K562 (cell line): ENCODE measurements around the gene GPC2. TPM values are rescaled to one million over a fixed set of nuclear protein-coding genes. Genes with fewer than 3 reads are reported as not detected.

Source experiments
- DEAF1 ChIP-seq: fragments of 450-650 bp; formaldehyde crosslinking; IDR thresholded peaks from 2 replicates; pipeline ENCODE4 v1.4.0; 2020; ENCODE audit warnings: mild to moderate bottlenecking, moderate library complexity
- E2F1 ChIP-seq: sonication (generic); formaldehyde crosslinking; IDR thresholded peaks from 2 replicates; pipeline ENCODE4 v1.8.1; 2023; ENCODE audit warnings: mild to moderate bottlenecking, missing genetic modification reagents, moderate library complexity
- ESRRA ChIP-seq: fragments of 450-650 bp; IDR thresholded peaks from 2 replicates; pipeline ENCODE4 v1.6.1; 2014; ENCODE audit warnings: low read depth, mild to moderate bottlenecking, moderate library complexity, borderline replicate concordance
- FOXJ3 ChIP-seq: sonication (generic); formaldehyde crosslinking; IDR thresholded peaks from 2 replicates; pipeline ENCODE4 v1.4.0; 2020; ENCODE audit warnings: mild to moderate bottlenecking, missing genetic modification reagents
- JUN ChIP-seq, 2 experiments: sonication (generic) in 1 of 2; formaldehyde crosslinking in 1 of 2; IDR thresholded peaks; 2 replicates each; pipeline versions ENCODE4 v1.6.1 to v1.8.0; 2012 to 2022; ENCODE audit warnings: borderline replicate concordance in 2 of 2, mild to moderate bottlenecking in 2 of 2, improper control_type of control experiment in 1 of 2, low read depth in 1 of 2, low read length in 1 of 2, missing genetic modification reagents in 1 of 2
- MTA1 ChIP-seq: fragments of 450-650 bp; IDR thresholded peaks from 2 replicates; pipeline ENCODE4 v1.6.1; 2017; ENCODE audit warnings: borderline replicate concordance
- RCOR1 ChIP-seq, 2 experiments: IDR thresholded peaks; 2 replicates each; pipeline ENCODE4 v1.6.1; 2012; ENCODE audit warnings: low read depth in 2 of 2, low read length in 2 of 2, borderline replicate concordance in 1 of 2, improper control_type of control experiment in 1 of 2
- TCF3 ChIP-seq: sonication (generic); formaldehyde crosslinking; IDR thresholded peaks from 2 replicates; pipeline ENCODE4 v1.4.0; 2020; ENCODE audit warnings: mild to moderate bottlenecking, missing genetic modification reagents
- ZNF384 ChIP-seq: IDR thresholded peaks from 2 replicates; pipeline ENCODE4 v1.6.1; 2012; ENCODE audit warnings: low read depth, low read length, improper control_type of control experiment
- ZNF696 ChIP-seq: fragments of 250-450 bp; sonication (Bioruptor Pico); conservative IDR thresholded peaks from 2 replicates; pipeline ENCODE4 v1.4.0; 2020; ENCODE audit warnings: mild to moderate bottlenecking, moderate library complexity
- polyA plus RNA-seq, 8 experiments: library from polyadenylated mRNA; depleted of rRNA in 4 of 8; stranded (reverse) in 5 of 8; unstranded in 3 of 8; fragments of >200 nt; fragmentation: Nextera tagmentation in 2 of 8; fragmentation: Illumina TruSeq in 1 of 8; extraction: Ambion mirVana in 2 of 8; extraction: Trizol in 1 of 8; gene quantifications; 2 replicates each; pipeline versions ENCODE4 v1.2.1 to v1.2.3, GENCODE V29; 2011 to 2014; ENCODE audit warnings: inconsistent platforms in 1 of 8, missing spikeins in 1 of 8
- total RNA-seq, 7 experiments: library from RNA; depleted of rRNA in 6 of 7; stranded (reverse); fragments of >200 nt in 6 of 7; fragmentation: Illumina TruSeq in 2 of 7; extraction: Trizol in 2 of 7; gene quantifications; 2 replicates each; pipeline versions ENCODE4 v1.2.1 to v1.2.3, GENCODE V29; 2011 to 2021; ENCODE audit warnings: low replicate concordance in 1 of 7

Gene GPC2
- total and polyA plus RNA-seq, 9 of the 15 experiments (the other 6 are each of a cell fraction or from before 2014, with no cell fraction given), result 0.06 to 7.7 (median 1.4) TPM; not detected in 1

- 0 out of 2 replicates have a peak, but pooled peaks have one; percentile 16 for TF ChIP-seq ZNF384
- 0 out of 4 replicates have a peak, but pooled peaks of 1 of the 2 experiments have one; percentile 36 for TF ChIP-seq RCOR1 (IDR thresholded peaks at IDR 0.05; ENCODE audit: borderline replicate concordance in 1 of 2, low read depth in 2 of 2, low read length in 2 of 2)
- TF ChIP-seq JUN (IDR thresholded peaks at IDR 0.05; ENCODE audit: borderline replicate concordance, low read depth, low read length), result 0 out of 2 replicates have a peak, but pooled peaks have one; percentile 33
- TF ChIP-seq JUN (CRISPR knock-in tag; IDR thresholded peaks at IDR 0.05; ENCODE audit: borderline replicate concordance), result no peak
- 0 out of 2 replicates have a peak, but pooled peaks have one; percentile 12 for TF ChIP-seq MTA1
- TF ChIP-seq DEAF1 (CRISPR knock-in tag), result peak; percentile 98
- TF ChIP-seq TCF3 (CRISPR knock-in tag), result peak; percentile 10; the same call in 1 of the 2 replicates
- no peak for TF ChIP-seq FOXJ3 (CRISPR knock-in tag)
- TF ChIP-seq ESRRA, result no peak
- 0 out of 2 replicates have a peak, but pooled peaks have one; percentile 8 for TF ChIP-seq ZNF696 (CRISPR knock-in tag)
- 0 out of 2 replicates have a peak, but pooled peaks have one; percentile 36 for TF ChIP-seq E2F1 (CRISPR knock-in tag)
Measured at GRCh38 chr7:100132697-100133151, 44.5 kb downstream of the GPC2 start (continued).
